H1 (cell line): Measurements from ENCODE around the gene SPOUT1. TPM values are rescaled to one million over a fixed set of nuclear protein-coding genes. Genes with fewer than 3 reads are reported as not detected.

Experiments
- CTBP2 ChIP-seq: IDR thresholded peaks from 2 replicates; pipeline ENCODE4 v1.7.0; 2011; ENCODE audit warnings: borderline replicate concordance, mild to moderate bottlenecking, moderate library complexity, mixed read lengths, low read length; ENCODE audit not compliant: insufficient read depth, insufficient read length
- POLR2A ChIP-seq, 2 experiments: IDR thresholded peaks; 1 replicate in 1 of 2; 2 replicates in 1 of 2; pipeline ENCODE4 v1.6.1; 2011; ENCODE audit warnings: low read depth in 2 of 2, low read length in 2 of 2, mild to moderate bottlenecking in 2 of 2; ENCODE audit errors: control extremely low read depth in 1 of 2
- TAF7 ChIP-seq: optimal IDR thresholded peaks from 2 replicates; pipeline ENCODE3; 2011; ENCODE audit warnings: low read depth, mild to moderate bottlenecking, inconsistent platforms, low read length, moderate library complexity, borderline replicate concordance
- polyA plus RNA-seq, 7 experiments: library from polyadenylated mRNA; depleted of rRNA in 3 of 7; stranded (reverse) in 5 of 7; unstranded in 2 of 7; fragments of >200 nt in 5 of 7; fragments of 200-250 nt in 2 of 7; gene quantifications; 1 replicate in 5 of 7; 2 replicates in 1 of 7; 4 replicates in 1 of 7; pipeline versions ENCODE4 v1.2.1 to v1.2.3, GENCODE V29; 2011 to 2013; ENCODE audit warnings: missing spikeins in 2 of 7, mixed read lengths in 2 of 7
- total RNA-seq: library from RNA; stranded (reverse); fragmentation: NEBNext Ultra II Directional; extraction: Animal tissue kit (Norgen Biotek cat#: 25700); gene quantifications from 2 replicates; pipeline ENCODE4 v1.2.1, GENCODE V29; 2021

The SPOUT1 gene
- total and polyA plus RNA-seq, 2 of the 8 experiments (the other 6 are each of a cell fraction or from before 2014, with no cell fraction given), result 69.2 to 77.8 TPM

DNA sequence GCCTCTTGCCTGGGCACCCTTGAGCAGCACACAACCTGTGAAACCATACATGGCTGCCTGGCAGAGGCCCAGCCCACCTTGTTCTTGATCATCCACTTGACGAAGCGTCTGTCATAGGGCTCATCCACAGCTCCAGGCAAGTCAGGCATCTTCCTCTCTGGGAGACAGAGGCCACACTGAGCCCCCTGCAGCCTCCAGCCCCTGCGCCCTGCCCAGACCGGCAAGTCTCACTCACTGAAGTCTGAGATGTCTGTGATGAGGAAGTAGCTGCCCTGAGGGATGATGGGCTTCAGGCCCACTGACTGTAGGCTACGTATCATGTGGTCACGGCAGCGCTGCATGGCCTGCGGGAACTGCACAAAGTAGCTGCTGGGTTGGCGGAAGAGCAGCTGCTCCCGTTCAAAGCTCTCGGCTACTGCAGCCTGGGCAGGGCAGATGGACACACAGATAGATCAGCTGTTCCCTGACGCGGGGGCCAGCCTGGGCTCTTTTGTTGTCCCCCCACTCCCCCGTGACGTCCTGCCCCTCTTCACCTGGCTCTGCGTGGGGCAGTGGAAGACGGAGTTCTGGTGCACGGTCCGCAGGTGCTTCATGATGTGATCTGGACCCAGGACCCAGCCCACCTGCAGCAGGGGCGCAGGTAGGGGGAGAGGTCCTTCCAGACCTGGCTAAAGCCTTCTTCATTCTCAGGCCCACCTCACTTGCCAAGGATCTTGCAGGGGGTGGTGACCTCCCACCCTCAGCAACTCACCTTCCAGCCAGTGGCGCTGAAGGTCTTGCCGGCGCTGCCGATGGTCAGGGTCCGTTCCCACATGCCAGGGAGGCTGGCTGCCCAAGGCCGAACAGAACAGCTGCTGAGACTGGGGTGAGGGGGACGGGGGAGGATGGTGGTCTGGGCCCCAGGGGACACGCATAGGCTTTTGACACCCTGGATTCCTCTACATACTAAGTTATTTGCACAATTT lies 5.9 kb upstream of the SPOUT1 start (continued):
- no peak for TF ChIP-seq CTBP2
- no peak for TF ChIP-seq TAF7
- no peak for TF ChIP-seq POLR2A (IDR thresholded peaks at IDR 0.05; ENCODE audit: control extremely low read depth in 1 of 2, low read depth in 2 of 2, low read length in 2 of 2)
